Measurements from ENCODE around the gene NDUFB2.

The NDUFB2 gene

GRCh38 chr7:140670343-140670935 is 26.1 kb upstream of the NDUFB2 start:
- no peak for DNase-seq
- Histone ChIP-seq H3K9me3 (ENCODE audit: severe bottlenecking) (no peaks in the 10 kb centered on the region), H3K27ac (no peak overlapping the region), H3K4me3 (ENCODE audit: low read depth, low read length) (no peak overlapping the region), H3K36me3 (no peaks in the 10 kb centered on the region), H3K27me3 (ENCODE audit: insufficient read depth, low read depth, severe bottlenecking) (no peaks in the 10 kb centered on the region)
- TF ChIP-seq CTCF (IDR thresholded peaks at IDR 0.05; ENCODE audit: low read depth, low read length): no peak

GRCh38 chr7:140671966-140672365 is 24.5 kb upstream of the NDUFB2 start:
- H3K4me3 ChIP-seq (ENCODE audit: low read depth, low read length): peak overlapping the region; percentile 42
- peak; percentile 37 for DNase-seq
- peaks cover 14% of the 10 kb centered on the region for H3K36me3 ChIP-seq
- no peaks in the 10 kb centered on the region for H3K27me3 ChIP-seq (ENCODE audit: insufficient read depth, low read depth, severe bottlenecking)
- TF ChIP-seq CTCF (IDR thresholded peaks at IDR 0.05; ENCODE audit: low read depth, low read length): no peak
- H3K27ac ChIP-seq: 0 out of 2 replicates have a peak overlapping the region, but pooled peaks have one; percentile 21
- no peaks in the 10 kb centered on the region for H3K9me3 ChIP-seq (ENCODE audit: severe bottlenecking)

DNA sequence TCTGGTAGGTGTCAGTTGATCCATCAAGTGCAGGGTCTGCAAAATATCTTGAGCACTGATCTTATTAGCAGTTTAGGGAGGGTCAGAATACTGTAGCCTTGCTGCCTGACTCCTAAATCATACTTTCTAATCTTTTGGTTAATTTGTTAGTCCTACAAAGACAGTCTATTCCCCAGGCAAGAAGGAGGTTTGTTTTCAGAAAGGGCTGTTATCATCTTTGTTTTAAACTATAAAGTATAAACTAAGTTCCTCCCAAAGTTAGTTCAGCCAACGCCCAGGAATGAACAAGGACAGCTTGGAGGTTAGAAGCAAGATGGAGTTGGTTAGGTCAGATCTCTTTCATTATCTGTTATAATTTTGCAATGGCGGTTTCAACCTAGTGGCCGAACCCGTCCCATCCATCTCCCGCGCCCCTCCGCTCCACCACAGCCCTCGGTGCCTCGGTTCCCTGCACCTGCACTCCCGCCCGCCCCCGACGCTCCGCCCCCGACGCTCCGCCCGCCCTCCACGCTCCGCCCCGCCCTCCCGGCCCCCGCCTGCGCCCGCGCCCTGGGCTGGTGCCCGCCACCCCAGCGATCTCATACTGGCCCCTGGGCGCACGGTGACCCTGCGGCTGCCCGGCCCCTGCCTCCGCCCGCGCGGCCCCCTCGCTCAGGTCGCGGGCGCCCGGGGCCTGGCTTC is 24.0 kb upstream of the NDUFB2 start, which contains the start of gene ADCK2:
TSS of gene ADCK2 (plus strand) at position 564 of the 681 bp plus-strand sequence. CDS start 386 bp downstream, outside the sequence.
- Histone ChIP-seq H3K4me3 (ENCODE audit: low read depth, low read length) (peak within 1 kb of the TSS; percentile 76), H3K27me3 (ENCODE audit: insufficient read depth, low read depth, severe bottlenecking) (no peaks in the 10 kb centered on the region), H3K27ac (peak within 1 kb of the TSS; percentile 64), H3K9me3 (ENCODE audit: severe bottlenecking) (no peaks in the 10 kb centered on the region), H3K36me3 (peaks cover 16% of the 10 kb centered on the region)
- DNase-seq: peak; percentile 67
- TF ChIP-seq CTCF (IDR thresholded peaks at IDR 0.05; ENCODE audit: low read depth, low read length): no peak

DNA sequence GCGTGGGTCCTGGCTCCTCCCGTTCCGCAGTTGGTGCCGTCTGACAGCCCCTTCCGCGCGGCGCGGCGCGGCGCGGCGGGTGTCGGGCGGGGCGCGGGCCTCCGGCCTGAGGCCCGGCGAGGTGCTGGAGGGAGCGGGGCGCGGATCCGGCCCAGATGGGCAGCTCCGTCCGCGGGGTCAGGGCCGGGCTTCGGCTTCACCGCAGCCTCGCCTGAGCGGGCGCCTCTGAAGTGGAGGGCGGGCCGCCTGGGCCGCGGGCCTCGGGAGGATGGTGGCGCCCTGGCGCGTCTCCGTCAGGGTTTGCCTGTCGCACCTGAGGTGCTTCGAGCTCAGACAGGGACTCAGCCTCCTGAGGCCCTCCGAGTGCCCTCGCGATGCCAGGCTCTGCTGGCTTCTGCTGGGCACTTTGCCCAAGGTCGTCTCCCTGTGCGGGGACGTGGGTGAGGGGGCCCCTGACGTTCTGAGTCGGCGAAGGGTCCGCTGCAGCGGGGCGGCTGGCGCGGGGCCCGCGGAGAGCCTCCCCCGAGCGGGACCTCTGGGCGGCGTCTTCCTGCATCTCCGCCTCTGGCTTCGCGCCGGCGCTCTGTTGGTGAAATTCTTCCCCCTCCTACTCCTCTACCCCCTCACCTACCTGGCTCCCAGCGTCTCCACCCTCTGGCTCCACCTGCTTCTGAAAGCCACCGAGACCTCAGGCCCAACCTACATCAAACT is 23.3 kb upstream of the NDUFB2 start:
- H3K36me3 ChIP-seq: peaks cover 22% of the 10 kb centered on the region
- TF ChIP-seq CTCF (IDR thresholded peaks at IDR 0.05; ENCODE audit: low read depth, low read length): no peak
- no peaks in the 10 kb centered on the region for H3K9me3 ChIP-seq (ENCODE audit: severe bottlenecking)
- peak overlapping the region; percentile 64 for H3K27ac ChIP-seq
- peak; percentile 47 for DNase-seq
- H3K4me3 ChIP-seq (ENCODE audit: low read depth, low read length): peak overlapping the region; percentile 76
- H3K27me3 ChIP-seq (ENCODE audit: insufficient read depth, low read depth, severe bottlenecking): no peaks in the 10 kb centered on the region

DNA sequence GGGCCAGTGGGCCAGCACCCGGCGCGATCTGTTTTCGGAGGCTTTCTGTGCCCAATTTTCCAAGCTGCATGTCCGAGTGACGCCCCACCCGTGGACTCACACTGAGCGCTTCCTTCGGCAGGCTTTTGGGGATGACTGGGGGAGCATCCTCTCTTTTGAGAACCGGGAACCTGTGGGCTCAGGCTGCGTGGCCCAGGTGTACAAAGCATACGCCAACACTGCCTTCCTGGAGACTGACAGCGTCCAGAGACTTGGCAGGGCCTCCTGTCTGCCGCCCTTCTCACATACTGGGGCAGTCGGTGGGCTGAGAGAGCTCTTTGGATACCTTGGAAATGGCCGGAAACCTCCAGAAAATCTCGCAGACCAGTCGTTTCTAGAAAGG is 22.7 kb upstream of the NDUFB2 start:
- H3K36me3 ChIP-seq: peaks cover 22% of the 10 kb centered on the region
- no peaks in the 10 kb centered on the region for H3K9me3 ChIP-seq (ENCODE audit: severe bottlenecking)
- H3K4me3 ChIP-seq (ENCODE audit: low read depth, low read length): peak overlapping the region; percentile 76
- TF ChIP-seq CTCF (IDR thresholded peaks at IDR 0.05; ENCODE audit: low read depth, low read length): no peak
- H3K27ac ChIP-seq: no peak overlapping the region
- H3K27me3 ChIP-seq (ENCODE audit: insufficient read depth, low read depth, severe bottlenecking): no peaks in the 10 kb centered on the region
- no peak for DNase-seq
